ENCODE measurements around the gene PRRC2B.

DNA sequence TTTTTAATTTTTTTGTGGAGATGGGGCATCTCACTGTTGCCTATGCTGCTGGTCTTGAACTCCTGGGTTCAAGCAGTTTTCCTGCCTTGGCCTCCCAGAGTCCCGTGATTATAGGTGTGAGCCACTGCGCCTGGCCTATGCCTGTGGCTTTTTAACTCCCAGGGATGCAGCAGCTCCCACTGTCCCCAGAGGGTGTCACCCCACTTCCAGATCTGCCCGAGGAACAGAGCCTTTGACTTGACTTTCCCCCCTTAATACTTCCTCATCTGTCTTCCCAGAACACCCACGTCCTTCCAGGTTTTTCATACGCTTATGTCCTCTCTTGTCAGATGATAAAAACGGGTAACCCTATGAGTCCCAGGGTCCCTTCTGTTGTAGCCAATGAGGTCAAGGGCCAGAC is 7.6 kb upstream of the PRRC2B start:
- TF ChIP-seq, protein P1, sequence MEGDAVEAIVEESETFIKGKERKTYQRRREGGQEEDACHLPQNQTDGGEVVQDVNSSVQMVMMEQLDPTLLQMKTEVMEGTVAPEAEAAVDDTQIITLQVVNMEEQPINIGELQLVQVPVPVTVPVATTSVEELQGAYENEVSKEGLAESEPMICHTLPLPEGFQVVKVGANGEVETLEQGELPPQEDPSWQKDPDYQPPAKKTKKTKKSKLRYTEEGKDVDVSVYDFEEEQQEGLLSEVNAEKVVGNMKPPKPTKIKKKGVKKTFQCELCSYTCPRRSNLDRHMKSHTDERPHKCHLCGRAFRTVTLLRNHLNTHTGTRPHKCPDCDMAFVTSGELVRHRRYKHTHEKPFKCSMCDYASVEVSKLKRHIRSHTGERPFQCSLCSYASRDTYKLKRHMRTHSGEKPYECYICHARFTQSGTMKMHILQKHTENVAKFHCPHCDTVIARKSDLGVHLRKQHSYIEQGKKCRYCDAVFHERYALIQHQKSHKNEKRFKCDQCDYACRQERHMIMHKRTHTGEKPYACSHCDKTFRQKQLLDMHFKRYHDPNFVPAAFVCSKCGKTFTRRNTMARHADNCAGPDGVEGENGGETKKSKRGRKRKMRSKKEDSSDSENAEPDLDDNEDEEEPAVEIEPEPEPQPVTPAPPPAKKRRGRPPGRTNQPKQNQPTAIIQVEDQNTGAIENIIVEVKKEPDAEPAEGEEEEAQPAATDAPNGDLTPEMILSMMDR (IDR thresholded peaks at IDR 0.05; ENCODE audit: low read depth, low read length): no peak
- TF ChIP-seq EZH2phosphoT487 (IDR thresholded peaks at IDR 0.05; ENCODE audit: low read depth): no peak
